HG02840 (cell line): ENCODE data around the gene NUBPL.
"Not testable (repeated sequence)": the region's sequence is repeated elsewhere in the genome, so short reads cannot be mapped to it uniquely, and the experiment has no call there.

ENCODE experiments used
- ATAC-seq: cut with Tn5 transposase; IDR thresholded peaks from one replicate; pipeline ENCODE4 v1.9.1; 2021; ENCODE audit warnings: mild to moderate bottlenecking, moderate library complexity, moderate number of reproducible peaks; ENCODE audit not compliant: unreplicated experiment, low FRiP score

Gene NUBPL

GRCh38 chr14:31792726-31793125 is 231.5 kb downstream of the NUBPL start:
- no peak for ATAC-seq

DNA sequence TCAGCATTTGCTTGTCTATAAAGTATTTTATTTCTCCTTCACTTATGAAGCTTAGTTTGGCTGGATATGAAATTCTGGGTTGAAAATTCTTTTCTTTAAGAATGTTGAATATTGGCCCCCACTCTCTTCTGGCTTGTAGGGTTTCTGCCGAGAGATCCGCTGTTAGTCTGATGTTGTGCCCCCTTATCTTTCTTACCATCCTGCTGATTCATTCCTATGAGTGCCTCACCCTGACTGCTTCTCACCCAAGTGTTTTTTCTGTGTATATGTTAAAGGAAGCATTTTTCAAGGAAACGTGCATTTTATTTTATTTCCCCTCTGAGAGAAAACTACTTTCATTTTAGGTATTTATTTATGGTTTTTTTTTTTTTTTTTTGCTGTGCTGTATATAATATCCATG is 236.7 kb downstream of the NUBPL start:
- ATAC-seq = not testable (repeated sequence)

DNA sequence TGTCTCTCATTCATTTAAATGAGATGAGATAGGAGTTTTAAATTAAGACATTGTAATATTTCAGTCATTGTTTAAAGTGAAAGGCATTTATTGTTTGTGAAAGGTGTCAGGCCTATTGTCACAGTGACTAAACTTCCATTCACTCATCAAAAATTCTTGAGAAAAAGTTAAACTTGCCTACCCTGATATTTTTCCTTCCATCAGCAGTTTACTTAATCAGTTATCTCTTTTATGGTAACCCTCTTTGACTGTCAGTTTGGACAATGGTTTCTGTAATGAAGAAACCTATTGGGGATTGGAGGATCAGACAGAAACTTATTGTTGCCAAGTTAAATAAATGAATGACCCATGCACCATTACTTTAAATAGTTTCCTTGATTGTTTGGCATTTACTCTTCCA is 241.6 kb downstream of the NUBPL start:
- ATAC-seq = no peak

GRCh38 chr14:31806249-31806648 is 245.0 kb downstream of the NUBPL start:
- ATAC-seq = no peak

- ATAC-seq = not testable (repeated sequence)
These were observed 250.8 kb downstream of the NUBPL start for GRCh38 chr14:31811693-31812628.

DNA sequence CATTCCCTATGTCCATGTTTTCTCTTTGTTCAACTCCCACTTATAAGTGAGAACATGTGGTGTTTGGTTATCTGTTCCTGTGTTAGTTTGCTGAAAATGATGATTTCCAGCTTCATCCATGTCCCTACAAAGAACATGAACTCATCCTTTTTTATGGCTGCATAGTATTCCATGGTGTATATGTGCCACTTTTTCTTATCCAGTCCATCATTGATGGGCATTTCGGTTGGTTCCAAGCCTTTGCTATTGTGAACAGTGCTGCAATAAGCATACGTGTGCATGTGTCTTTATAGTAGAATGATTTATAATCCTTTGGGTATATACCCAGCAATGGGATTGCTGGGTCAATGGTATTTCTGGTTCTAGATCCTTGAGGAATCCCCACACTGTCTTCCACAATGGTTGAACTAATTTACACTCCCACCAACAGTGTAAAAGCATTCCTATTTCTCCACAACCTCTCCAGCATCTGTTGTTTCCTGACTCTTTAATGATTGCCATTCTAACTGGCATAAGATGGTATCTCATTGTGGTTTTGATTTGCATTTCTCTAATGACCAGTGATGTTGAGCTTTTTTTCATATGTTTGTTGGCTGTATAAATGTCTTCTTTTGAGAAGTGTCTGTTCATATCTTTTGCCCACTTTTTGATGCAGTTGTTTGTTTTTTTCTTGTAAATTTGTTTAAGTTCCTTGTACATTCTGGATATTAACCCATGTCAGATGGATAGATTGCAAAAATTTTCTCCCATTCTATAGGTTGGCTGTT is 252.7 kb downstream of the NUBPL start:
- ATAC-seq = not testable (repeated sequence)

- no peak for ATAC-seq
These were observed 258.1 kb downstream of the NUBPL start for GRCh38 chr14:31819281-31819680.

GRCh38 chr14:31825459-31825858 is 264.3 kb downstream of the NUBPL start:
- ATAC-seq = no peak

DNA sequence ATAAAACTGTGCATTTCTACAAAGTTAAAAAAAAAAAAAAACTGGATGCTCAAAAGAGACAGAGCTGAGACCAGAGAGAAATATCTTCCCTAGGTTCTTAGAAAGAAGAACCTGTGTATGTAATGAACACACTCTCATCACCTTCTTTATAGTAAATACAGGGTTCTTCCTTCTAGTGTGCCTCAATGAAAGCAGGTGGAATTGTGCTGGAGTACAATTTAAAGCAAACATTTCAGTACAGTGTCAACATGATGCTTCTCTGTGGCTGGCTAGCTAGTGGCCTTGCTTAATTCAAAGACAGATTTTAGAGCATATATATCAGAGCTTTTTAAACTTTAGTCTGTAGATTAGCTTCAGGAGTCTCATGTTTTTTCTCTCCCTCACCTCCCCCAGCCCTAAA is 266.1 kb downstream of the NUBPL start:
- ATAC-seq = no peak

DNA sequence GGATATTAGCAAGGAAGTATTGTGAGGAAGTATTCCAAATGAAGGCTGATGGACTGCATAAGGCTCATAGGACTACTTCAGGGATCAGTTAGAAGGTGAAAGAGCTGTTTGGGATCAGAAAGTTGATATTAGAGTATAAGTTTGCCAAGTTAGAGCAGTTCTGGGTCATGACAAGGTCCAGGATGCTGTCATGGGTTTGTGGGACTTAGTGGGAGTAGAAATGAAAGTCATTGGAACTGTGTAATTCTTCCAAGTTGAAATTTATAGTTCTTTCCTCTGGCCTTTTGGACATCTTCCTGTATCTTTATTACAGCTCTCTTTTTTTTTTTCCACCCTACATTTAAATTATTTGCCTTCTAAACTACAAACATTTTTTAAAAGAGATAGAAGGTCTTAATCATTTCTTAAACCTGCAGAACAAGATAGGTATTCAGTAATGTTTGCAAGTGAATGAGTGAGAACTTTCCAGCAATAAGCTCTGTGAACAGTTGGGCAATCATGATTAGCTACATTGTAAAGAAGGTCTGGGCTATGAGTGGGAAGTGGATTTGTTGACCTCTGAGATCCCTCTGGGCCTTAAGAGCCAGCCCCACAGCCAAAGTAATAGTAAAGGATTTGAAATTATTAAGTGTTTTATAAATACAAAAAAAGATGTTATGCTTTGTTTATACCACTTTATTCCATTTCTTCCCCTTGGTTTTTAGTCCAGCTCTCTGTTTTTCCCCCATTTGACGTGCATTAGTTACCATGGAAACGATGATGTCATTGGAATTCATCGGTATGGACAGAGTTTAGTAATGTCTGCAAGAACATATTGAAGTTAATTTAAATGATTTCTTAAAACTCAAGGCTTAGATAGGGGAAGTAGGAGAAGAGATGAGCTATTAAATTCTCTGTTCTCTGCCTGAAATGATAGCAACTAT is 268.0 kb downstream of the NUBPL start:
- no peak for ATAC-seq

GRCh38 chr14:31834616-31835015 is 273.4 kb downstream of the NUBPL start:
- ATAC-seq = no peak

GRCh38 chr14:31835049-31835448 is 273.8 kb downstream of the NUBPL start:
- no peak for ATAC-seq

- no peak for ATAC-seq
These were observed 275.8 kb downstream of the NUBPL start for GRCh38 chr14:31837031-31837430.

- ATAC-seq = no peak
These were observed 281.7 kb downstream of the NUBPL start for GRCh38 chr14:31842899-31843298.

DNA sequence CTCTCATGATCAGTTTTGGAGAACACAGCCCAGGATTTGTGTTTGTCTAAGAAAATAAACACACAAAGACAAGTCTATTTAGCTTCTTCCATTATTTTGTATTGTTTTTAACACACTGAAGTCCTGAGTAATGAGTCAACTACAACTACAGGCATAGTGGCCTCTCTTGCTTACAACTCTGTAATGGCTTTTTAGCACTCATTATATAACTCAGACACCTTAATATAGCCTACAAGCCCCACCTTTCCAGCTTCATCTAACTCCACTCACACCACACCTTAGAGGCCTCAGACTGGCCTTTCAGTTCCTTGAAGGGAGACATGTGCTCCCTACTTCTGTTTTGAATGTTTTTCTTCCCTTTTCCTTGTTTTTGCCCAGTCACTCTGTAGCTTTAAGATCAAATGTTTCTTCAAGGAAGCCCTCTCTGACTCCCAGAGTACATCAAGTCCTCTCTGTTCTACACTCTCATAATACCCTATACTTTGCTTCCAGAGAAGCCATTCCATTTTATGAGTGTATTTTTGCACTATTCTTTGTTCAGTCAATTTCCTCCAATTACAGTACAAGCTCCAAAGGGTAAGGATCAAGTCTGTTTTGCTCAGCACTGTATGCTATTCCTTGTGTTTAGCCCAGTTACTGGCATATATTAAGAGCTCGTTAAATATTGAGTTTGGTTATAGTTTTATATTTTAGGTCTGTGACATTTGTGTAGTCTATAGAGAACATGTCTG is 282.3 kb downstream of the NUBPL start:
- no peak for ATAC-seq

GRCh38 chr14:31854508-31855075 is 293.4 kb downstream of the NUBPL start:
- no peak for ATAC-seq

GRCh38 chr14:31855262-31855661 is 294.1 kb downstream of the NUBPL start:
- ATAC-seq = no peak

DNA sequence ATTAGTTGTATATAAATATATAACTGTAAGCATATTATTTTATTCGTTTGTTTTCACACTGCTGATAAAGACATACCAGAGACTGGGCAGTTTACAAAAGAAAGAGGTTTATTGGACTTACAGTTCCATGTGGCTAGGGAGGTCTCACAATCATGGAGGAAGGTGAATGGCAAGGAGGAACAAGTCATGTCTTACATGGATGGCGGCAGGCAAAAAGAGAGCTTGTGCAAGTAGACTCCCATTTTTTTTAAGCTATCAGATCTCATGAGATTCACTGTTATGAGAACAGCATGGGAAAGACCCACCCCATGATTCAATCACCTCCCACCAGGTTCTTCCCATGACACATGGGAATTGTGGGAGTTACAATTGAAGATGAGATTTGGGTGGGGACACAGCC is 294.8 kb downstream of the NUBPL start:
- ATAC-seq = not testable (repeated sequence)

- ATAC-seq = no peak
These were observed 297.7 kb downstream of the NUBPL start for GRCh38 chr14:31858868-31859267.
